OCI-LY7 (cell line): ENCODE data around the gene EXOC4. TPM values are rescaled to one million over a fixed set of nuclear protein-coding genes. Genes with fewer than 3 reads are reported as not detected.

Experiments
- BruUV-seq: library from RNA; stranded (reverse); fragments of 400-500 nt; replicated peaks from 2 replicates; lab custom pipeline; 2021; lab: Mats Ljungman, UMichigan
- CTCF ChIA-PET: fragments of 300-600 bp; sonication (Branson Sonifier 250); formaldehyde crosslinking; loops from one replicate; lab custom pipeline; 2022; ENCODE audit warnings: antibody characterized with exemption; ENCODE audit not compliant: unreplicated experiment; lab: Charles Lee
- POLR2A ChIA-PET: fragments of 300-600 bp; sonication (Branson Sonifier 250); formaldehyde crosslinking; loops from one replicate; lab custom pipeline; 2022; ENCODE audit warnings: antibody characterized with exemption; lab: Charles Lee
- DNase-seq: peaks from one replicate; pipeline ENCODE4 v3.0.0-alpha.2; 2015; ENCODE audit warnings: low spot score
- H2AFZ ChIP-seq: fragments of 200-600 bp; sonication (generic), shearing (Covaris generic); 2 replicates; pipeline ENCODE4 v1.6.1; 2014; ENCODE audit warnings: mild to moderate bottlenecking, antibody characterized with exemption, low read length, moderate library complexity
- H3K27ac ChIP-seq: fragments of 200-600 bp; sonication (generic); 2 replicates; pipeline ENCODE4 v1.5.1; 2014; ENCODE audit warnings: mixed run types, low read depth, mild to moderate bottlenecking, moderate library complexity, low read length, inconsistent platforms; ENCODE audit not compliant: poor library complexity, severe bottlenecking
- H3K36me3 ChIP-seq: fragments of 200-600 bp; sonication (generic); 2 replicates; pipeline ENCODE4 v1.6.1; 2014; ENCODE audit warnings: mild to moderate bottlenecking, antibody characterized with exemption, low read length, moderate library complexity, mixed read lengths; ENCODE audit not compliant: insufficient read depth
- H3K4me1 ChIP-seq: fragments of 200-600 bp; sonication (generic); 2 replicates; pipeline ENCODE4 v1.5.1; 2014; ENCODE audit warnings: mild to moderate bottlenecking, low read length; ENCODE audit not compliant: insufficient read depth, poor library complexity, severe bottlenecking
- H3K4me2 ChIP-seq: fragments of 200-600 bp; sonication (generic); 2 replicates; pipeline ENCODE4 v1.6.1; 2014; ENCODE audit warnings: mild to moderate bottlenecking, low read length
- H3K4me3 ChIP-seq: fragments of 200-600 bp; sonication (generic); 2 replicates; pipeline ENCODE4 v1.5.1; 2014; ENCODE audit warnings: mild to moderate bottlenecking, low read depth, low read length; ENCODE audit not compliant: poor library complexity, severe bottlenecking
- H3K79me2 ChIP-seq: fragments of 200-600 bp; sonication (generic); 2 replicates; pipeline ENCODE4 v1.6.1; 2016; ENCODE audit warnings: low read depth, mild to moderate bottlenecking, low read length, moderate library complexity, mixed read lengths; ENCODE audit not compliant: insufficient read depth
- H3K9me2 ChIP-seq: fragments of 200-600 bp; sonication (generic); 2 replicates; pipeline ENCODE4 v1.6.1; 2016; ENCODE audit warnings: mild to moderate bottlenecking, low read length, mixed read lengths; ENCODE audit not compliant: insufficient read depth
- H3K9me3 ChIP-seq: fragments of 200-600 bp; sonication (generic); 2 replicates; pipeline ENCODE4 v1.6.1; 2014; ENCODE audit warnings: mild to moderate bottlenecking, mixed run types, low read length, mixed read lengths
- H4K20me1 ChIP-seq: fragments of 200-600 bp; sonication (generic); 2 replicates; pipeline ENCODE4 v1.6.1; 2014; ENCODE audit warnings: mild to moderate bottlenecking, antibody characterized with exemption, low read length, moderate library complexity, mixed read lengths; ENCODE audit not compliant: insufficient read depth
- EZH2phosphoT487 ChIP-seq: fragments of 200-600 bp; sonication (generic); IDR thresholded peaks from 2 replicates; pipeline ENCODE4 v1.6.1; 2018; ENCODE audit warnings: low read depth, borderline replicate concordance, mild to moderate bottlenecking, mixed run types, antibody characterized with exemption, low read length, moderate library complexity, mixed read lengths
- intact Hi-C: fragments of 100-400 bp; cut with micrococcal nuclease; formaldehyde crosslinking; loops from one replicate; pipeline ENCODE4 v1.10.0; 2022; ENCODE audit not compliant: unreplicated experiment
- total RNA-seq, 2 experiments: library from RNA; depleted of rRNA in 1 of 2; stranded (reverse); fragments of >200 nt in 1 of 2; shearing (Covaris generic) in 1 of 2; gene quantifications; 2 replicates each; pipeline ENCODE4 v1.2.3, GENCODE V29; 2014 to 2022
- TF ChIP-seq, protein P1 (sequence below): fragments of 200-600 bp; sonication (generic); conservative IDR thresholded peaks from 2 replicates; pipeline ENCODE4 v1.5.1; 2014; ENCODE audit warnings: mild to moderate bottlenecking, antibody characterized with exemption, low read length, moderate library complexity, mixed read lengths

EXOC4 gene
- total RNA-seq, 2 experiments from 2014 or later = 75.1 to 93.2 TPM

DNA sequence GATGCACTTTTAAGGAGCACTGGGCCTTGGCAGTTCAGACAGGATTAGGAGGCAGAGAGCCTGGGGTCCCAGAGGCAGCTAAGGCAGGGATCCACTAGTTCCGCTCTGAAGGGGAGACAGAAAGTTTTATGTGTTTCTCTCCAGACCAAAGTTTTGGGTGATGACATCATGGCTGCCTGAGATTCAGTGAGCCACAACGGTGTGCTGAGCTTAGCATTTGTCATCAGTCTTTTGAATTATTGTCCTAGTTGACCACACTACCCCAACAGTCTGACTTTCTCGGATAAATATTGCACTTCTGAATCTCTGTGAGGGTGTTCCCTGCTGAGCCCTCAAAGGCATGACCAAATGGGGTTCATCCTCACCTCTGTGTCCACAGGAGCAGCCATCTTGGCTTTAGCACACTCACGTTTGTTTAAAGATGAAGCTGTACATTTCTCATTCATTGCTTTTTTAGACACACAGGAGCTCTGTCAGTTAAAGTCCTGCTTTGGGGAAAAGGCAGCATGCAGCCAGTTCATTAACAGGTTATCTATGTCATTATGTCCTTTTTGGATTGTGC is 576.5 kb downstream of the EXOC4 start:
- no TSS peak for BruUV-seq
- intact Hi-C loops = no loop called here
- ChIA-PET POLR2A (interaction anchor here (0.7 kb wide), 1 partner anchor 22 kb away, joined by 3 read pairs; no protein-coding TSS in a partner anchor), CTCF (interaction anchor here (0.5 kb wide), 1 partner anchor 27 kb away, joined by 3 read pairs; no protein-coding TSS in a partner anchor)
- TF ChIP-seq, protein P1, sequence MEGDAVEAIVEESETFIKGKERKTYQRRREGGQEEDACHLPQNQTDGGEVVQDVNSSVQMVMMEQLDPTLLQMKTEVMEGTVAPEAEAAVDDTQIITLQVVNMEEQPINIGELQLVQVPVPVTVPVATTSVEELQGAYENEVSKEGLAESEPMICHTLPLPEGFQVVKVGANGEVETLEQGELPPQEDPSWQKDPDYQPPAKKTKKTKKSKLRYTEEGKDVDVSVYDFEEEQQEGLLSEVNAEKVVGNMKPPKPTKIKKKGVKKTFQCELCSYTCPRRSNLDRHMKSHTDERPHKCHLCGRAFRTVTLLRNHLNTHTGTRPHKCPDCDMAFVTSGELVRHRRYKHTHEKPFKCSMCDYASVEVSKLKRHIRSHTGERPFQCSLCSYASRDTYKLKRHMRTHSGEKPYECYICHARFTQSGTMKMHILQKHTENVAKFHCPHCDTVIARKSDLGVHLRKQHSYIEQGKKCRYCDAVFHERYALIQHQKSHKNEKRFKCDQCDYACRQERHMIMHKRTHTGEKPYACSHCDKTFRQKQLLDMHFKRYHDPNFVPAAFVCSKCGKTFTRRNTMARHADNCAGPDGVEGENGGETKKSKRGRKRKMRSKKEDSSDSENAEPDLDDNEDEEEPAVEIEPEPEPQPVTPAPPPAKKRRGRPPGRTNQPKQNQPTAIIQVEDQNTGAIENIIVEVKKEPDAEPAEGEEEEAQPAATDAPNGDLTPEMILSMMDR = no peak
- no peak for TF ChIP-seq EZH2phosphoT487
- no peak overlapping the region for H2AFZ ChIP-seq
- H3K9me3 ChIP-seq = no peaks in the 10 kb centered on the region
- H3K4me2 ChIP-seq = no peak overlapping the region
- no peaks in the 10 kb centered on the region for H4K20me1 ChIP-seq
- H3K27ac ChIP-seq = no peak overlapping the region
- no peak overlapping the region for H3K4me3 ChIP-seq
- H3K36me3 ChIP-seq = no peaks in the 10 kb centered on the region
- no peaks in the 10 kb centered on the region for H3K79me2 ChIP-seq
- H3K4me1 ChIP-seq = no peaks in the 10 kb centered on the region
- no peaks in the 10 kb centered on the region for H3K9me2 ChIP-seq
- no peak for DNase-seq

DNA sequence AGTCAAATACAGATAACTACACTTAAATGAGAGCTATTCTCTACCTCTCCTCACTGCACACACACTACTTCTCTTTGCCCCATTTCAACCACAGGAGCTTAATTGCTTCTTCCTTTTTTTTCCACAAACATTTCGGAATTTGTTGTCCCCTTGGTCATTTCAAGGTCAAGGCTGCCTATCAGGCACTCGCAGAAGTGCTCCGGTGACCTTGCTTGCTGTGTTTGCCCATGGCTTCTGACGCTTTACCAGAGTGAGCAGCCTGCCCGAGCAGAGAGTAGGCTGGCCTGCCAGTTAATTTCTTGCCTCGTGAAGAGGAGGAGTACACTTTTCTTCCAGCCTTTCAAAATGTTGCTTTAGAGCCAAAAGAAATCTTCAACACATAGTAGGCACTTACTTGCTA is 577.2 kb downstream of the EXOC4 start:
- ChIA-PET POLR2A (interaction anchor here (0.7 kb wide), 1 partner anchor 22 kb away, joined by 3 read pairs; no protein-coding TSS in a partner anchor), CTCF (interaction anchor here (0.5 kb wide), 1 partner anchor 27 kb away, joined by 3 read pairs; no protein-coding TSS in a partner anchor)
- H3K36me3 ChIP-seq = no peaks in the 10 kb centered on the region
- H3K79me2 ChIP-seq = no peaks in the 10 kb centered on the region
- intact Hi-C loops = no loop called here
- no peak overlapping the region for H2AFZ ChIP-seq
- no peaks in the 10 kb centered on the region for H3K9me2 ChIP-seq
- no peak overlapping the region for H3K4me2 ChIP-seq
- H3K4me1 ChIP-seq = no peaks in the 10 kb centered on the region
- no peak overlapping the region for H3K4me3 ChIP-seq
- H4K20me1 ChIP-seq = no peaks in the 10 kb centered on the region
- DNase-seq = no peak
- no TSS peak for BruUV-seq
- no peaks in the 10 kb centered on the region for H3K9me3 ChIP-seq
- TF ChIP-seq, protein P1 = no peak
- TF ChIP-seq EZH2phosphoT487 = no peak
- no peak overlapping the region for H3K27ac ChIP-seq

DNA sequence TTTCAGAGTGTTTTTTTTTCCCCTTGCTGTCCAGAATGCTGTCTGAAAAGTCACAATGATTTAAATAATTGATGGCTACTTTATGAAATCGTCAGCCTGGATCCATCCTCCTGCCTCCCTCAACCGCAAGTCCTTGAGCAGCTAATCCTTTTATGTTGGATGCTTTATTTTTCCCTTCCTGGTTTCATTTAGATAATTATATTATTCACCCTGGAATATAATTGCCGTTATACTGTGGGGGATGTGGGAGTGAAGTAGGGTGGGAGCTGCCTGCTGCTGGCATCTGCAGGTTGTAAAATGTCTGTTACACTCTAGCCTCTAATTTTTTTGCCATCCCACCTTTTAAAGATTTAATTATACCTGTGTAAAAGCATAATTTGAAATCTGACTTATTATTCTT is 583.8 kb downstream of the EXOC4 start:
- Histone ChIP-seq H3K4me1 (no peaks in the 10 kb centered on the region), H2AFZ (no peak overlapping the region), H4K20me1 (no peaks in the 10 kb centered on the region), H3K9me2 (no peaks in the 10 kb centered on the region), H3K9me3 (no peaks in the 10 kb centered on the region), H3K4me3 (no peak overlapping the region), H3K36me3 (no peaks in the 10 kb centered on the region), H3K79me2 (no peaks in the 10 kb centered on the region), H3K27ac (no peak overlapping the region), H3K4me2 (no peak overlapping the region)
- ChIA-PET POLR2A (interaction anchor here (0.7 kb wide), 1 partner anchor 253 kb away, joined by 3 read pairs; no protein-coding TSS in a partner anchor), CTCF (no interaction called here)
- no peak for DNase-seq
- intact Hi-C loops = no loop called here
- BruUV-seq = no TSS peak
- no peak for TF ChIP-seq EZH2phosphoT487
- TF ChIP-seq, protein P1 = no peak
